Endothelial cell of umbilical vein (primary cell): ENCODE data around the gene JAGN1.

Experiments
- CTCF ChIP-seq, 2 donors: IDR thresholded peaks; 1 replicate in 1 of 2; 2 replicates in 1 of 2; pipeline ENCODE4 v1.5.1; 2011; ENCODE audit warnings: low read length in 2 of 2, mild to moderate bottlenecking in 2 of 2, moderate library complexity in 2 of 2, control low read depth in 1 of 2, inconsistent platforms in 1 of 2, low read depth in 1 of 2; ENCODE audit not compliant: insufficient read depth in 1 of 2; ENCODE audit errors: extremely low read depth in 1 of 2
- EZH2 ChIP-seq: IDR thresholded peaks from 2 replicates; pipeline ENCODE4 v1.6.1; 2012; ENCODE audit warnings: borderline replicate concordance, low read depth, mild to moderate bottlenecking, moderate library complexity, low read length, inconsistent platforms; ENCODE audit not compliant: severe bottlenecking
- FOS ChIP-seq: IDR thresholded peaks from 2 replicates; pipeline ENCODE4 v1.6.1; 2011; ENCODE audit warnings: mild to moderate bottlenecking, low read length, moderate library complexity, borderline replicate concordance; ENCODE audit not compliant: insufficient read depth
- GATA2 ChIP-seq: IDR thresholded peaks from 2 replicates; pipeline ENCODE4 v1.7.0; 2011; ENCODE audit warnings: low read depth, mild to moderate bottlenecking, moderate library complexity, mixed read lengths, low read length; ENCODE audit not compliant: insufficient read length, insufficient read depth
- MAX ChIP-seq: IDR thresholded peaks from 2 replicates; pipeline ENCODE4 v1.6.1; 2011; ENCODE audit not compliant: insufficient read depth, insufficient read length
- MYC ChIP-seq: IDR thresholded peaks from one replicate; pipeline ENCODE4 v1.6.1; 2011; ENCODE audit warnings: mild to moderate bottlenecking, low read depth, low read length
- POLR2A ChIP-seq: IDR thresholded peaks from 2 replicates; pipeline ENCODE4 v1.6.1; 2012; ENCODE audit warnings: low read depth, mild to moderate bottlenecking, control low read depth, low read length
- POLR2AphosphoS5 ChIP-seq: IDR thresholded peaks from 2 replicates; pipeline ENCODE4 v1.6.1; 2012; ENCODE audit warnings: low read depth, mild to moderate bottlenecking, control low read depth, low read length, moderate library complexity; ENCODE audit not compliant: insufficient read depth

GRCh38 chr3:9935966-9936510 is 45.6 kb downstream of the JAGN1 start:
- TF ChIP-seq CTCF (IDR thresholded peaks at IDR 0.05; ENCODE audit: extremely low read depth in 1 of 2, insufficient read depth in 1 of 2, low read depth in 1 of 2, low read length in 2 of 2) (no peak), POLR2A (no peak), EZH2 (no peak), POLR2AphosphoS5 (no peak), FOS (no peak), MAX (no peak), MYC (no peak), GATA2 (no peak)
